Peyer's patch (tissue), 4 donors: ENCODE data around the gene MISP.

Experiments used
- POLR2A ChIP-seq, 2 donors: fragments of 450-650 bp; IDR thresholded peaks; one replicate each; pipeline ENCODE4 v1.5.1; 2017; ENCODE audit warnings: antibody characterized with exemption in 2 of 2, mild to moderate bottlenecking in 2 of 2, moderate library complexity in 2 of 2
- TF ChIP-seq, protein P1 (sequence below), 6 experiments: fragments of 450-650 bp in 4 of 6; fragments of 200-600 bp in 2 of 6; sonication (generic) in 1 of 6; IDR thresholded peaks; one replicate each; pipeline ENCODE4 v1.5.1; 2017 to 2019; ENCODE audit warnings: antibody characterized with exemption in 6 of 6, mild to moderate bottlenecking in 3 of 6, moderate library complexity in 1 of 6

DNA sequence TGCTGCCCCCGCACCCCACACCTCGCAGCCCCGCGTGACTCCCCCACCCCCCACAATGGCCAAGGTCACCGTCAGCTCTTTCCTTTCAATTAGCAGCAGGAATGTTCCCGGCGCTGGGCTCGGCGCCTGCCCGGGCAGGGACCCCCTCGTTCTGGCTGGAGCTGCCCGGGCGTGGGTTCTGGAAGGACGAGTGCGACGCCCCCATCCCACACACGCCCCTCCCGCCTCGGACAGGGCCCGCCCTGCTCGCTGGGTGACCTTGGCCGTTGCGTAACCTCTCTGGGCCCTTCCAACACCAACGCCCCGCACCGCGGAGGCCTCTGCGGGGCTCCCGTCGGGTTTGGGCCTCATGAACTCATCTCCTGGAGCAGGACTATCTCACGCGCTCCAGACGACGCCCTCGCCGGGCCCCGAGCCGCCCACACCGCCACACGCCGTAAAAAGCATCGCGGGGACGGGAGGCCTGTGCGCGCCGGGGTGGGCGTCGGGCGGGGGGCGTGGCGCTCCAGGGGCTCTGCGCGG, 31.9 kb upstream of the MISP start:
- TF ChIP-seq, protein P1, sequence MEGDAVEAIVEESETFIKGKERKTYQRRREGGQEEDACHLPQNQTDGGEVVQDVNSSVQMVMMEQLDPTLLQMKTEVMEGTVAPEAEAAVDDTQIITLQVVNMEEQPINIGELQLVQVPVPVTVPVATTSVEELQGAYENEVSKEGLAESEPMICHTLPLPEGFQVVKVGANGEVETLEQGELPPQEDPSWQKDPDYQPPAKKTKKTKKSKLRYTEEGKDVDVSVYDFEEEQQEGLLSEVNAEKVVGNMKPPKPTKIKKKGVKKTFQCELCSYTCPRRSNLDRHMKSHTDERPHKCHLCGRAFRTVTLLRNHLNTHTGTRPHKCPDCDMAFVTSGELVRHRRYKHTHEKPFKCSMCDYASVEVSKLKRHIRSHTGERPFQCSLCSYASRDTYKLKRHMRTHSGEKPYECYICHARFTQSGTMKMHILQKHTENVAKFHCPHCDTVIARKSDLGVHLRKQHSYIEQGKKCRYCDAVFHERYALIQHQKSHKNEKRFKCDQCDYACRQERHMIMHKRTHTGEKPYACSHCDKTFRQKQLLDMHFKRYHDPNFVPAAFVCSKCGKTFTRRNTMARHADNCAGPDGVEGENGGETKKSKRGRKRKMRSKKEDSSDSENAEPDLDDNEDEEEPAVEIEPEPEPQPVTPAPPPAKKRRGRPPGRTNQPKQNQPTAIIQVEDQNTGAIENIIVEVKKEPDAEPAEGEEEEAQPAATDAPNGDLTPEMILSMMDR (IDR thresholded peaks at IDR 0.05), result no peak
- no peak for TF ChIP-seq POLR2A (IDR thresholded peaks at IDR 0.05)
